Measurements from ENCODE around the gene SLC2A3.
"Not testable (repeated sequence)": the region's sequence is repeated elsewhere in the genome, so short reads cannot be mapped to it uniquely, and the experiment has no call there.

The SLC2A3 gene

DNA sequence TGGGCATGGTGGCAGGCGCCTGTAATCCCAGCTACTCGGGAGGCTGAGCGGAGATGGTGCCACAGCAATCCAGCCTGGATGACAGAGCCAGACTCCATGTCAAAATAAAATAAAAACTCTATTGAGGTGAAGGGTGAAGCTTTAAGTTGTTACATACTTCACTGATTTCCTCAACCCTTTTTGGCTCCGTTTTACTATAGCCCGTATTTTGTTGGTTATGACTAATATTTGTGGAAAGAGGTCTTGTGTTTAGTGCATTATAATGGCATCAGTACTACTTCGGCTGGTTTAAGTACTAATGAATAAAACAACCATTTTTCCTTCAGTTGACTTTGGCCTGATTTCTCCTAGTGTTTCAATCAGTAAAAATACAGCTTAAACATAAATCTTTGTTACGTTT lies 36.2 kb downstream of the SLC2A3 start:
- H3K9me2 ChIP-seq (replicated peaks; ENCODE audit: low read depth, low read length) = no peaks in the 10 kb centered on the region
- no peak overlapping the region for H3K4me3 ChIP-seq (ENCODE audit: low read length, poor library complexity, severe bottlenecking)
- no peaks in the 10 kb centered on the region for H3F3A ChIP-seq (ENCODE audit: low read depth)
- H3K4me2 ChIP-seq (ENCODE audit: low read depth, low read length, poor library complexity, severe bottlenecking) = no peak overlapping the region
- H4K20me1 ChIP-seq (ENCODE audit: insufficient read depth, low read length, poor library complexity, severe bottlenecking) = no peaks in the 10 kb centered on the region
- H3K79me2 ChIP-seq (ENCODE audit: insufficient read depth, low read length) = no peaks in the 10 kb centered on the region
- no peaks in the 10 kb centered on the region for H3K27me3 ChIP-seq (ENCODE audit: insufficient read depth, low read length, poor library complexity, severe bottlenecking)
- no peaks in the 10 kb centered on the region for H3K36me3 ChIP-seq (ENCODE audit: insufficient read depth, low read length)
- H3K9ac ChIP-seq (ENCODE audit: low read depth, low read length, poor library complexity, severe bottlenecking) = no peak overlapping the region
- H3K9me3 ChIP-seq (ENCODE audit: insufficient read depth, low read depth, low read length) = no peaks in the 10 kb centered on the region
- H2AFZ ChIP-seq (ENCODE audit: low read length) = no peak overlapping the region
- no peaks in the 10 kb centered on the region for H3K4me1 ChIP-seq (ENCODE audit: insufficient read depth, low read length, poor library complexity, severe bottlenecking)
- TF ChIP-seq, protein P1, sequence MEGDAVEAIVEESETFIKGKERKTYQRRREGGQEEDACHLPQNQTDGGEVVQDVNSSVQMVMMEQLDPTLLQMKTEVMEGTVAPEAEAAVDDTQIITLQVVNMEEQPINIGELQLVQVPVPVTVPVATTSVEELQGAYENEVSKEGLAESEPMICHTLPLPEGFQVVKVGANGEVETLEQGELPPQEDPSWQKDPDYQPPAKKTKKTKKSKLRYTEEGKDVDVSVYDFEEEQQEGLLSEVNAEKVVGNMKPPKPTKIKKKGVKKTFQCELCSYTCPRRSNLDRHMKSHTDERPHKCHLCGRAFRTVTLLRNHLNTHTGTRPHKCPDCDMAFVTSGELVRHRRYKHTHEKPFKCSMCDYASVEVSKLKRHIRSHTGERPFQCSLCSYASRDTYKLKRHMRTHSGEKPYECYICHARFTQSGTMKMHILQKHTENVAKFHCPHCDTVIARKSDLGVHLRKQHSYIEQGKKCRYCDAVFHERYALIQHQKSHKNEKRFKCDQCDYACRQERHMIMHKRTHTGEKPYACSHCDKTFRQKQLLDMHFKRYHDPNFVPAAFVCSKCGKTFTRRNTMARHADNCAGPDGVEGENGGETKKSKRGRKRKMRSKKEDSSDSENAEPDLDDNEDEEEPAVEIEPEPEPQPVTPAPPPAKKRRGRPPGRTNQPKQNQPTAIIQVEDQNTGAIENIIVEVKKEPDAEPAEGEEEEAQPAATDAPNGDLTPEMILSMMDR (conservative IDR thresholded peaks at IDR 0.05; ENCODE audit: low read length) = no peak
- TF ChIP-seq EZH2phosphoT487 (IDR thresholded peaks at IDR 0.05; ENCODE audit: borderline replicate concordance) = no peak

DNA sequence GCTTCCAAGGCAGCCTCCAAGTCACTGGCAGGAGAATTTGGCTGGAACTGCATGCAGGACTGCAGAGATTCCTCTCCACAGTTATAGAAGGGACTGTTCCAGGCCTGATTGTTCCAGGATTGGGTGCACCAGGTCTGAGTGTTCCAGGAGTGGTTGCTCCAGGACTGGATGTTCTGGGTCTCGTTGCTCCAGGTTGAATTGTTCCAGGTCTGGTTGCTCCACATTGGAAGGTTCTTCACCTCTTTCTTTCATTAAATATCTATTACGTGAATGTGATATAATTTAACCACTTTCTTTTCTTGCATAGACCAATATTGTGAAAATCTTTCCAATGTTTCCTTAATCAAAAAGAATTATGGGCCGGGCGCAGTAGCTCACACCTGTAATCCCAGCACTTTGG lies 39.3 kb downstream of the SLC2A3 start:
- not testable (repeated sequence) for H3K9me3 ChIP-seq (ENCODE audit: insufficient read depth, low read depth, low read length); H3K9me2 ChIP-seq (replicated peaks; ENCODE audit: low read depth, low read length); H2AFZ ChIP-seq (ENCODE audit: low read length); H3K27me3 ChIP-seq (ENCODE audit: insufficient read depth, low read length, poor library complexity, severe bottlenecking); H3F3A ChIP-seq (ENCODE audit: low read depth); H3K4me1 ChIP-seq (ENCODE audit: insufficient read depth, low read length, poor library complexity, severe bottlenecking); H3K4me3 ChIP-seq (ENCODE audit: low read length, poor library complexity, severe bottlenecking); H3K36me3 ChIP-seq (ENCODE audit: insufficient read depth, low read length); H3K4me2 ChIP-seq (ENCODE audit: low read depth, low read length, poor library complexity, severe bottlenecking); H3K9ac ChIP-seq (ENCODE audit: low read depth, low read length, poor library complexity, severe bottlenecking); H3K79me2 ChIP-seq (ENCODE audit: insufficient read depth, low read length); H4K20me1 ChIP-seq (ENCODE audit: insufficient read depth, low read length, poor library complexity, severe bottlenecking)

DNA sequence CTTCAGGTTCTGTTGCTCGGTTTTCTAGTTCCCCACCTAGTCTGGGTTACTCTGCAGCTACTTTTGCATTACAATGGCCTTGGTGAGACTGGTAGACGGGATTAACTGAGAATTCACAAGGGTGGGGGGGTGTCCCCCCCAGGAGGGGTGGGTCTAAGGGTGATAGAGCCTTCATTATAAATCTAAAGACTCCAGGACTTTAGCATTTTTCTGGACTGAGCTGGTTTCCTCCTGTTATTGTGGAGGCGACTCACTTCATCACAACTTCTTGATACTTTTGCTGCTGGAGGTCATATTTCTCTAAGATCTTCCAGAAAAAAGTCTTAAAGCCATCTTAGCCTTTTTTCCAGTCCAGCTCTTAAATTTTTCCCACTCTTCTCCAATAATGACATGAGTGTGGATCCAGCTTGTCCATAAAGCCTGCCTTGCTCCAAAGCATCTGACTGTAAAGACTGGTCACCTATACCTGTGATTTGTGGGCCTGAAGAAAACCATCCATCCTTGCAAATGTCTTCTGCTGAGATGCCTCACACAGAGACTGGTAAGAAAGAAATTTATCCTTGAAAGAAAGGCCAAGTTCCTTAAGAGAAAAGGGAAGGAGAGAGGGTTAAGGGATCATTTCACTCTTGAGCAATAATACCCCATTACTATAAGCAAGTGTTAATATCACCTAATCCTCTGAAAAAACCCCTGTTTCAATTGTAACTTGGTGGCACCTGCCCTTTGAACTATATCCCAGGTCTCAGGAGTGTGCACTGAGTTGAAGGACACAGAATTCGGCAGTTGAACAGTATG lies 43.6 kb downstream of the SLC2A3 start:
- no peak for TF ChIP-seq EZH2phosphoT487 (IDR thresholded peaks at IDR 0.05; ENCODE audit: borderline replicate concordance)
- TF ChIP-seq, protein P1 (conservative IDR thresholded peaks at IDR 0.05; ENCODE audit: low read length) = no peak

DNA sequence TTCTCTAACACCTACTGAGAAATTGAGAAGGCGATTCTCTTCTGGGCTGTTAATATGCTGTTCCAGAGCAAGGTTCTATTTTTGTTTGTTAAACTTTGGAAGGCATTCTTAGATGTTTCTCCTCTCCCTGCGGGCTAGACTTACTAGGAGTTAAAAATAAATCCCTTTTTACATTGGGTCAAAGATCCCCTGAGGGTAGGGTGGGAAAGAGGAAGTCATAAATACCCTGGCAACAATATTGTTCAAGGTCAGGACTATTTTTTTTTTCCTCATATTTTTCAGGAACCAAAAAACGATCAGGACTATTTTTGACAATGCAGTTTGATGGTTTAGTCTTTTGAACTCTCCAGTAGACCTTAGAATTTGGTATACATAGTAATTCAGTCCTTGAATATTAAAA lies 51.3 kb downstream of the SLC2A3 start:
- H3K9me3 ChIP-seq (ENCODE audit: insufficient read depth, low read depth, low read length) = no peaks in the 10 kb centered on the region
- no peak overlapping the region for H3K4me3 ChIP-seq (ENCODE audit: low read length, poor library complexity, severe bottlenecking)
- no peaks in the 10 kb centered on the region for H3K27me3 ChIP-seq (ENCODE audit: insufficient read depth, low read length, poor library complexity, severe bottlenecking)
- no peak overlapping the region for H3K9ac ChIP-seq (ENCODE audit: low read depth, low read length, poor library complexity, severe bottlenecking)
- no peak overlapping the region for H2AFZ ChIP-seq (ENCODE audit: low read length)
- H3K36me3 ChIP-seq (ENCODE audit: insufficient read depth, low read length) = no peaks in the 10 kb centered on the region
- H4K20me1 ChIP-seq (ENCODE audit: insufficient read depth, low read length, poor library complexity, severe bottlenecking) = no peaks in the 10 kb centered on the region
- H3K9me2 ChIP-seq (replicated peaks; ENCODE audit: low read depth, low read length) = no peaks in the 10 kb centered on the region
- peaks cover 3% of the 10 kb centered on the region for H3K4me1 ChIP-seq (ENCODE audit: insufficient read depth, low read length, poor library complexity, severe bottlenecking)
- no peak overlapping the region for H3K4me2 ChIP-seq (ENCODE audit: low read depth, low read length, poor library complexity, severe bottlenecking)
- H3F3A ChIP-seq (ENCODE audit: low read depth) = no peaks in the 10 kb centered on the region
- TF ChIP-seq, protein P1 (conservative IDR thresholded peaks at IDR 0.05; ENCODE audit: low read length) = no peak
- TF ChIP-seq EZH2phosphoT487 (IDR thresholded peaks at IDR 0.05; ENCODE audit: borderline replicate concordance) = no peak
- H3K79me2 ChIP-seq (ENCODE audit: insufficient read depth, low read length) = no peaks in the 10 kb centered on the region

More for the DNA sequence above, 43.6 kb downstream of the SLC2A3 start:
- Histone ChIP-seq H3K9me2 (replicated peaks; ENCODE audit: low read depth, low read length) (no peaks in the 10 kb centered on the region), H3K9ac (ENCODE audit: low read depth, low read length, poor library complexity, severe bottlenecking) (no peak overlapping the region), H3F3A (ENCODE audit: low read depth) (no peaks in the 10 kb centered on the region), H2AFZ (ENCODE audit: low read length) (no peak overlapping the region), H3K9me3 (ENCODE audit: insufficient read depth, low read depth, low read length) (no peaks in the 10 kb centered on the region), H3K4me3 (ENCODE audit: low read length, poor library complexity, severe bottlenecking) (no peak overlapping the region), H3K27me3 (ENCODE audit: insufficient read depth, low read length, poor library complexity, severe bottlenecking) (no peaks in the 10 kb centered on the region), H4K20me1 (ENCODE audit: insufficient read depth, low read length, poor library complexity, severe bottlenecking) (no peaks in the 10 kb centered on the region), H3K79me2 (ENCODE audit: insufficient read depth, low read length) (no peaks in the 10 kb centered on the region), H3K4me2 (ENCODE audit: low read depth, low read length, poor library complexity, severe bottlenecking) (no peak overlapping the region), H3K4me1 (ENCODE audit: insufficient read depth, low read length, poor library complexity, severe bottlenecking) (no peaks in the 10 kb centered on the region), H3K36me3 (ENCODE audit: insufficient read depth, low read length) (no peaks in the 10 kb centered on the region)

DNA sequence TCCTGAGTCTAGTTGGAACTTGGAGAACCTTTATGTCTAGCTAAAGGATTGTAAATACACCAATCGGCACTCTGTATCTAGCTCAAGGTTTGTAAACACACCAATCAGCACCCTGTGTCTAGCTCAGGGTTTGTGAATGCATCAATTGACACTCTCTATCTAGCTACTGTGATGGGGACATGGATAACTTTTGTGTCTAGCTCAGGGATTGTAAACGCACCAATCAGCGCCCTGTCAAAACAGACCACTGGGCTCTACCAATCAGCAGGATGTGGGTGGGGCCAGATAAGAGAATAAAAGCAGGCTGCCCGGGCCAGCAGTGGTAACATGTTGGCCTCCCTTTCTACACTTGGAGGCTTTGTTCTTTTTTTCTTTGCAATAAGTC lies 54.3 kb downstream of the SLC2A3 start:
- not testable (repeated sequence) for H3K27me3 ChIP-seq (ENCODE audit: insufficient read depth, low read length, poor library complexity, severe bottlenecking); H3K4me2 ChIP-seq (ENCODE audit: low read depth, low read length, poor library complexity, severe bottlenecking); H3K36me3 ChIP-seq (ENCODE audit: insufficient read depth, low read length); H3K79me2 ChIP-seq (ENCODE audit: insufficient read depth, low read length); H3F3A ChIP-seq (ENCODE audit: low read depth); H2AFZ ChIP-seq (ENCODE audit: low read length); H3K4me1 ChIP-seq (ENCODE audit: insufficient read depth, low read length, poor library complexity, severe bottlenecking); H3K9me2 ChIP-seq (replicated peaks; ENCODE audit: low read depth, low read length); H3K9ac ChIP-seq (ENCODE audit: low read depth, low read length, poor library complexity, severe bottlenecking); H3K9me3 ChIP-seq (ENCODE audit: insufficient read depth, low read depth, low read length); H3K4me3 ChIP-seq (ENCODE audit: low read length, poor library complexity, severe bottlenecking); H4K20me1 ChIP-seq (ENCODE audit: insufficient read depth, low read length, poor library complexity, severe bottlenecking)

Measured in Loucy (cell line).